Hepatic stellate cell (primary cell): ENCODE results near the gene MYO1C.
"Not testable (repeated sequence)": the region's sequence is repeated elsewhere in the genome, so short reads cannot be mapped to it uniquely, and the experiment has no call there.

Source experiments
- DNase-seq: peaks from one replicate; pipeline ENCODE4 v3.0.0; 2011; ENCODE audit warnings: low spot score

The MYO1C gene, protein sequence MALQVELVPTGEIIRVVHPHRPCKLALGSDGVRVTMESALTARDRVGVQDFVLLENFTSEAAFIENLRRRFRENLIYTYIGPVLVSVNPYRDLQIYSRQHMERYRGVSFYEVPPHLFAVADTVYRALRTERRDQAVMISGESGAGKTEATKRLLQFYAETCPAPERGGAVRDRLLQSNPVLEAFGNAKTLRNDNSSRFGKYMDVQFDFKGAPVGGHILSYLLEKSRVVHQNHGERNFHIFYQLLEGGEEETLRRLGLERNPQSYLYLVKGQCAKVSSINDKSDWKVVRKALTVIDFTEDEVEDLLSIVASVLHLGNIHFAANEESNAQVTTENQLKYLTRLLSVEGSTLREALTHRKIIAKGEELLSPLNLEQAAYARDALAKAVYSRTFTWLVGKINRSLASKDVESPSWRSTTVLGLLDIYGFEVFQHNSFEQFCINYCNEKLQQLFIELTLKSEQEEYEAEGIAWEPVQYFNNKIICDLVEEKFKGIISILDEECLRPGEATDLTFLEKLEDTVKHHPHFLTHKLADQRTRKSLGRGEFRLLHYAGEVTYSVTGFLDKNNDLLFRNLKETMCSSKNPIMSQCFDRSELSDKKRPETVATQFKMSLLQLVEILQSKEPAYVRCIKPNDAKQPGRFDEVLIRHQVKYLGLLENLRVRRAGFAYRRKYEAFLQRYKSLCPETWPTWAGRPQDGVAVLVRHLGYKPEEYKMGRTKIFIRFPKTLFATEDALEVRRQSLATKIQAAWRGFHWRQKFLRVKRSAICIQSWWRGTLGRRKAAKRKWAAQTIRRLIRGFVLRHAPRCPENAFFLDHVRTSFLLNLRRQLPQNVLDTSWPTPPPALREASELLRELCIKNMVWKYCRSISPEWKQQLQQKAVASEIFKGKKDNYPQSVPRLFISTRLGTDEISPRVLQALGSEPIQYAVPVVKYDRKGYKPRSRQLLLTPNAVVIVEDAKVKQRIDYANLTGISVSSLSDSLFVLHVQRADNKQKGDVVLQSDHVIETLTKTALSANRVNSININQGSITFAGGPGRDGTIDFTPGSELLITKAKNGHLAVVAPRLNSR

GRCh38 chr17:1492249-1493206, at the start of gene MYO1C:
Gene MYO1C (minus strand): TSS chr17:1492686. CDS start chr17:1492487, 199 bp downstream.
- DNase-seq = no peak

- no peak for DNase-seq
These were observed 49.0 kb upstream of the MYO1C start for GRCh38 chr17:1541367-1541904.

DNA sequence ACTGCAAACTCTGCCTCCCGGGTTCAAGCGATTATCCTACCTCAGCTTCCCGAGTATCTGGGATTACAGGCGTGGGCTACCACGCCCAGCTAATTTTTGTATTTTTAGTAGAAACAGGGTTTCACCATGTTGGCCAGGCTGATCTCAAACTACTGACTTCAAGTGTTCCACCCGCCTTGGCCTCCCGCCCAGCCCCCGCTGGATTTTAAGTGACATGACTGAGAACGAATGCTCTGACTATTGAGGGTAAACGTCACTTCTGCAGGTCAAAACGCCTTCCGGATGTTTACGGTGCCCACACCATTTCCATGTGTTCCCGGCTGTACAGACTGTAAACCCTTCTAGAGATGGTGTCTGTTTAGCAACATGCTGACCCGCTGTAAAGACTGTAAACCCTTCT, 47.3 kb upstream of the MYO1C start:
- no peak for DNase-seq

DNA sequence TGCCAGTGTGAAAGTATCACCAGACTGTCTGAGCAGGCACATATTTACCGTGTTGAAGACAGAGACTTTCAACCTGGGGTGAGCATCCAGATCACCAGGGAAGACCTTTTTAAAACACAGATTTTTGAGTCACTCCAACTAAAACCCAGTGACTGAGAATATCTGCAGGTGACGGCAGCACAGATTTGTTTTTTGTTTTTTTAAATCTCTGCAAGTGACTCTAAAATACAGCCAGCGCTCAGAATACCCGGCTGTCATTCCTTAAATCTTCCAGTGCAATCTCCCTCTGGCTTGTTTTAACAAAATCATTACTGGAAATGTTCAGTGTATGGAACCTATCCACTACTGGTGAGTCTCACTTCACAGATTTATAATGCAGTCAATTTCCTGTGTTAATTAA, 43.3 kb upstream of the MYO1C start:
- no peak for DNase-seq

DNA sequence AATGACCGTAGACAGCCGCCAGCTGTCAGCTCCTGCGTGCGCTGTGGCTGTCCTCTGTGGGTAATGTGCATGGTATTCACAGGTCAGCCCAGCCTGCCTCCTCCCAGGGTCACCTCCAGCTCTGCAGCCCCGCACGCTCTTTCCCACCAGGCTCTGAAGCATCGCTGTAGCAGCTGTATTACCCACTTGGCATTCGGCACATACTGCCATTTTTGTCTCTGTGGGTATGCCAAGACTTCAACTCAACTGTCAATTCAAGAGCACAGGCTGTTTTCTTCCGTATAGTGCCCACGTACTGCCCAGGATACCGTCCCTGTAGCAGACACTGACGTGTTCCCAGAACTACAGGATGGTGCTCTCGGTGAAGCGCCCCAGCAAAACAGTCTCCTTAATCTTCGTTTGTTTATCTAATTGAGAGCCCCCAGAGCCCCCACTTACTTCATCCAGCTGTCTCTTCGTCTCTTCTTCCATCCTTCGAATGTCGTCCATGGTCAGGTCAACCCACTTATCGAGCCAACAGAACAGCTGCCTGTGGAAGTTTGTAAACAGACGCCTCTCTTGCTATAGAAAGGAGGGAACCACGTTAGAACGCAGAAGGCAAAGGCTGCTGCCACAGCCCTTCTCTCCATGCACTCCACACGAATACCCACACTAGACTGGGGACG, 41.3 kb upstream of the MYO1C start:
- no peak for DNase-seq

DNA sequence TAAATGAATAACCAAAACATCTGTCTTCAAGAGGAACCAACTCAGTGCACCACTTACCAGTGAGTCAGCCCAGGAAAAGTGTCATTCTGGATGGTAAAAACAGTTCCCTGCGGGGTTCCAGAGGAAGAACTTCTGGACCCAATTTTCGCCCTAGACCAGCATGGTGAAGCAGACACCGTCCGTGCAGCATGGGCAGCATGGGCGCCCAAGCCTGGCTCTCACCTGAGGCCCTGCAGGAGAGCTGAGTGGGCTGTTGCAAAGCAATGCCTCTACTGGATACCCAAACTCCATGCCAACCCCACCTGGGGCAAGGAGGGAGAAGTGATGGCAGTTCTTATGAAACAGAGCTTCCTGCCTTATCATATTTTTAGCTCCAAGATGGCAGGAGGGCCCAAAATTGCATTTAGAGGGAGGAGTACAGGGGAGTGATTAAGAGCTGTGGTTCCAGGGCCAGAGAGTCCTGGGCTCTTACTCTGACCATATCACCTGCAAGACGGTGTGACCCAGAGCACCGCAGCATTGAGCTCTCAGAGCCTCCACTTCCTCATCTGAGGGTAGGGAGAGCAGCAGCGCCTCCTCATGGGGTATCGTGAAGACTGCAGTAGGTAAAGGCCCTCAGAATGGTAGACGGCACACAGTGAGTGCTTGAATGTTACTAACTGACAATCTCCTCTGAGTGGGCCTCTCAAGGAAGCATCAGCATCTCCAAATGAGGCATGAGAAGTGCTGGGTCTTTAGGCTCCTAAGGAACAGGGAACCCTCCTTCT, 40.5 kb upstream of the MYO1C start:
- DNase-seq = no peak

GRCh38 chr17:1529863-1530262, 37.4 kb upstream of the MYO1C start:
- DNase-seq = no peak

- not testable (repeated sequence) for DNase-seq
These were observed 34.4 kb upstream of the MYO1C start for GRCh38 chr17:1526876-1527275.

GRCh38 chr17:1522626-1523025, 30.1 kb upstream of the MYO1C start:
- no peak for DNase-seq

DNA sequence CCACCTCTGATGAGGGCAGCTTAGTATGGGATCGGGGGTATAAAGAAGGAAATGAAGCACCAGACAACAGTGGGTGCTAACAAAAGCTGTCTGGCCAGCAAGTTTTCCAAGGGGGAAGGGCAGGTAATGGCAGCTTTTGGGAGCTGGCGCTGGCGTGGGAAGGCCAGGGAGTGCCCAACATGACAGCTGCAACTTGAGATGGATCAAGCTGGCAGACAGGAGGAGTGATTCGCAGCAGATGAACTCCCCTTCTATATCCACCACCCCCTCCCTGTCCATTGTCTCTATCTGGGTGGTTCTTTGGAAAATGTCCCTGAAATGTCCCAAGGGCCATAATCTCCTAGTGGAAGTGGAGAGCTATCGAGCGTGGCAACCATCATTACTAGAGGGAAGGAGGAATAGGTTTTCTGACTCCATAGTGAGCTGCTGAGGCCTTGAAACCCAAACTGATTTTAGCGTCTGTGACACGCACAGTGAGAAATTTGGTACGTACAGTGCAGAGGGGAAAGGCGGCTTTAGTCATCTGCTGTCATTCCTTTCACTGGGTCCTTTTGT, 28.7 kb upstream of the MYO1C start:
- no peak for DNase-seq

GRCh38 chr17:1519678-1520077, 27.2 kb upstream of the MYO1C start:
- no peak for DNase-seq

DNA sequence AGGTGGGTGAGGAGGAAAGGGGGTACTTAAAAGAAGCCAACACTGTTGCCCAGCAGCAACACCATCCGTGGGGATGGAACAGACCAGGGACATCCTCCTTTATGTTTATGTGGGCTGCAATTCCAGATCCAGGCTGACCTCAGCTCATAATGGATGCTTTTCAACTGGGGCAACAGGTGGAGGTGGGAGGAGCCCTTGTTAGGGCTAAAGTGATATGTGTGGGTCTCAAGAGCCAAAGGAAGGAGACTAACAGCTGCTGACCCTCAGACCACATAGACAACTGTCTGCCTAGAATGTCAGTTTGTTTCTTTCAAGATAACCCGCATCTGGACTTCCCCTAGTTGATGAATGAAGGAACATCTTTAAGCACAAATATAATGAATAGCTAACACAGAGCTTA, 25.9 kb upstream of the MYO1C start:
- DNase-seq = no peak

DNA sequence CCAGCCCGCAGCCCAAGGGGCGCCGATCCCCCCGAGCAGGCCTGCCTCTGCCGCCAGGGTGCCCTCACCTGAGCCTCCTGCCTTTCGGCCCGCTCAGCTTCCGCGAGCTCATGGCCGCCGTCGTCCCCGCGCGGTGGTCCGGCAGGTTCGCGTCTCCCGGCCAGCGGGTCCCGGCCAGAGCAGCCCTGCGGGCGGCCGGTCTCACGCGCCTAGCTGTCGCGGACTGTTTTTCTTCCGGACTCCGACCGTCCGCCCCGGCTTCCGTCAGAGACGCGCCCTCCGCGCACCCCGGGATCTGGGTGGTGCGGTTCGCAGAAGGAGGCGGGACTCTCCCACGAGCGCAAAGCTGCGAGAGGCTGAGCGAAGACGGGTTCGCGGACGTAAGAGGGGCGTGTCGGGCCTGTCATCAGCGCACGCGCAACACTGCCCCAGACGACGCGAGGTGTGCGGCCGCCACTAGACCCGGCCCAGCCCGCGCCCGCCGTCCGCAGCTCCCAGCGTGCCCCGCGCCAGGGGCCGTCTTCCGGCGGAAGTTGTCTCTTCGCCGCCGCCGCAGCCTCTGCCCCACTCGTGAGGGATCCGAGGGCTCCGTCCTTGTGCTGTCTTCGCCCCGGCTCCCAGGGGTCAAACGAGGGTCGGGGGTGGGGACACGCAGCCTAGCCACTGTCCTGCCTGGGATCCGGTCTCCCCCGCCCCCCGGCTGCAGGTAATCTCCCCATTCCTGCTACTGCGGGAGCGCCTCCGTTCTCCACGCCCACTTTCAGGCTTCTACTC, 24.1 kb upstream of the MYO1C start, which contains the start of gene INPP5K:
INPP5K (minus strand) TSS at position 225 of the 774 bp plus-strand sequence; CDS start at position 112, 113 bp downstream.
- DNase-seq = peak; percentile 99

DNA sequence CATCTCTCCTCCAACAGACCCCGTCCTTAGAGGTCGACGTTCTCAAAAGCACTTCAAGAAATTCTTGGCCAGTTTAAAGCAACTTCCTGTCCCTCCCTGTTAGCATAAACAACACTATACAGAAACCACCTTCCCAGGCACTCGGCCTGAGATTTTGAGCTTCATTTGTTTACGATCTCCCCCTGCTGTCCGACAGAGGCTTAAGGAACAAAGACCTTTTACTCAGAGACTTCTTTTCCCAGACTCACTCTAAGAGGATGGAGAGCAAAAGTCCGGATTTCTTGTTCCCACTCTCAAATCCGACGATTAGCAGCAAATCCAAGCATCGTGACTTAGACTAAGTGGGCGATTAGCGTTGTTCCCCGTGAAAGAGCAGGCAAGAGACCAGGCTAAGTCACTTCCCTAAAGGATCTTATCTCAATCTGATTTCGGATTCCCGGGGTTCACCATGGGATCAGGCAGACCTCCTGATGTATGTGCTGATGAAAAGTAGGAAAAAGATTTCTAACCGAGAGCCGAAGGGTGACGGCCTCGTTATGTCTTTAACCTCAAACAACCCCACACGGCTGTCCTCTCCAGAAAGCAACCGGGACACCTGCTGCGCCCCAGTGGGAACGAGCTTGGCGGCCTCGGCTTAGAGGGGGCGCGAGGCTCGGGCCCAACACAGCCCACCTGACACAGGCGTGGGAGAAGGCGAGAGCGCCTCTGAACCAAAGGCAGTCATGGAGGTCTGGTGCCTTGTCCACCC, 23.3 kb upstream of the MYO1C start:
- peak; percentile 86 for DNase-seq

- no peak for DNase-seq
These were observed 19.9 kb upstream of the MYO1C start for GRCh38 chr17:1512351-1512750.

DNA sequence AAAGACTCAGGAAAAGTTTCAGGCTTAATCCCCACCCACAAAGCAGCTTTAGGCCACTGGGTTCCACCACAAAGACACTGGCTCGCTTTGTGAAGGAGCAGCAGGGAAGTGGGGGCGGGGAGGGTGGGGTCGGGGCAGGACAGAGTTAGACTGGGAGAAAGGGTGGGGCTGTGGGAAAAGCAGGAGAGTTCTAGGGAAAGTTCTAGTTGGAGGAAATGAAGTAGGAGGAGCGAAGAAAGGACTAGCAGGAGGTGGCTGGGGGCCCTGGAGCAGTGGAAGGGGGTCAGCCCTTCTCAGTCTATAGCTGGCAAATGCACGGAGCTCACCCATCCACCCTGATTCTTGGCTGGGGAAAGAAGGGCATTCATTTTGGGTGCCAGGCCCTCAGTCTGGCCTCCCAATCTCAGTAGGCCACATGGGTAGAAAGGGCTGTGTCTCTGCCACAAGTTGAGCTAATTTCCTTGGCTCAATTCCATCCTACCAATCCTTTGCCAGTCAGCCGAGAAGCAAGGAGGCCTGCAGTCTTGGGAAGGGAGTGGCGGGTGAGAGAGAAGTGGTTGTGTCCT, 19.4 kb upstream of the MYO1C start:
- DNase-seq = no peak

GRCh38 chr17:1511290-1511689, 18.8 kb upstream of the MYO1C start:
- no peak for DNase-seq
